Smooth muscle cell (in vitro differentiated cells): Measurements from ENCODE around the gene LHFPL6. TPM values are rescaled to one million over a fixed set of nuclear protein-coding genes. Genes with fewer than 3 reads are reported as not detected.

ENCODE experiments used
- DNase-seq: peaks from one replicate; lab custom pipeline; 2025; ENCODE audit not compliant: unreplicated experiment; lab: John Stamatoyannopoulos, UW
- H2AFZ ChIP-seq: fragments of 200-600 bp; sonication (generic); 2 replicates; pipeline ENCODE4 v1.6.0; 2016; ENCODE audit warnings: antibody characterized with exemption, low read depth, mild to moderate bottlenecking
- H3F3A ChIP-seq: fragments of 200-600 bp; sonication (generic); 2 replicates; pipeline ENCODE4 v1.6.0; 2017; ENCODE audit warnings: antibody characterized with exemption, low read depth
- H3K27ac ChIP-seq: fragments of 200-600 bp; sonication (generic); 2 replicates; pipeline ENCODE4 v1.5.1; 2016; ENCODE audit warnings: low read depth, mild to moderate bottlenecking
- H3K27me3 ChIP-seq: fragments of 200-600 bp; sonication (generic); 2 replicates; pipeline ENCODE4 v1.6.1; 2016; ENCODE audit warnings: low read depth, mild to moderate bottlenecking
- H3K36me3 ChIP-seq: fragments of 200-600 bp; sonication (generic); 2 replicates; pipeline ENCODE4 v1.5.1; 2016; ENCODE audit warnings: low read depth
- H3K4me1 ChIP-seq: fragments of 200-600 bp; sonication (generic); 2 replicates; pipeline ENCODE4 v1.5.1; 2016; ENCODE audit warnings: low read depth
- H3K4me2 ChIP-seq: fragments of 200-600 bp; sonication (generic); 2 replicates; pipeline ENCODE4 v1.6.0; 2016; ENCODE audit warnings: mild to moderate bottlenecking
- H3K4me3 ChIP-seq: fragments of 200-600 bp; sonication (generic); 2 replicates; pipeline ENCODE4 v1.5.1; 2016; ENCODE audit warnings: mild to moderate bottlenecking
- H3K79me2 ChIP-seq: fragments of 200-600 bp; sonication (generic); 2 replicates; pipeline ENCODE4 v1.6.0; 2016; ENCODE audit warnings: low read depth, mild to moderate bottlenecking
- H3K9ac ChIP-seq: fragments of 200-600 bp; sonication (generic); 2 replicates; pipeline ENCODE4 v1.6.0; 2016; ENCODE audit warnings: low read depth
- H3K9me3 ChIP-seq: fragments of 200-600 bp; sonication (generic); replicated peaks from 2 replicates; pipeline ENCODE4 v1.5.1; 2016; ENCODE audit warnings: low read depth
- H4K20me1 ChIP-seq: fragments of 200-600 bp; sonication (generic); 2 replicates; pipeline ENCODE4 v1.6.0; 2016; ENCODE audit warnings: low read depth
- WGBS: methylation state at CpG from one replicate; pipeline ENCODE4 v1.1.7; 2016; ENCODE audit warnings: low lambda C conversion rate; 5-methylcytosine and 5-hydroxymethylcytosine counted together
- polyA plus RNA-seq: library from polyadenylated mRNA; unstranded; fragments of >200 nt; fragmentation: Nextera tagmentation; extraction: Ambion mirVana; gene quantifications from 2 replicates; pipeline ENCODE4 v1.2.1, GENCODE V29; 2016
- total RNA-seq: library from RNA; depleted of rRNA; stranded (reverse); fragments of >200 nt; gene quantifications from 2 replicates; pipeline ENCODE4 v1.2.3, GENCODE V29; 2014
- TF ChIP-seq, protein P1 (sequence below): fragments of 200-600 bp; sonication (generic); IDR thresholded peaks from 2 replicates; pipeline ENCODE4 v1.5.1; 2017; ENCODE audit warnings: borderline replicate concordance, mild to moderate bottlenecking, antibody characterized with exemption; ENCODE audit not compliant: insufficient read depth, poor library complexity, severe bottlenecking

Gene LHFPL6
- total and polyA plus RNA-seq, 2 experiments from 2014 or later: 24.7 to 43.6 TPM

DNA sequence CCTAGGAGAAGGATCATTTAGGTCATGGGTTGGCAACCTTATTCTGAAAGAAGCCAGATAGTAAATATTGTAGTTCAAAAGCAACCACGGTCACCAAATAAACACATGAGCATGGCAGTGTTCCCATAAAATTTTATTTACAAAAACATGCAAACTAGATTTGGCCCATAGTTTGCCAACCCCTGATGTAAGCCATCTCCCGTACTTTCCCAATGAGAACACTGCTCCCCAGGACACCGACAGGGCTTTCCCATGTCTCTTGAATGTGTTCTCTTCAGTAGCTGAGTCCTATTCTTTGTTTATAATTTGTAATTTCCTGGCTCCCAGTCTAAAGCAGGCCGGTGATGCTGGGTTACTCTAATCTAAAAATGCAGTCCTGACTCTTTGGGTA is 239.6 kb downstream of the LHFPL6 start:
- Histone ChIP-seq H3K4me1 (peaks cover 10% of the 10 kb centered on the region), H3K79me2 (peaks cover 13% of the 10 kb centered on the region), H3F3A (no peaks in the 10 kb centered on the region), H3K36me3 (no peaks in the 10 kb centered on the region), H3K4me3 (no peak overlapping the region), H2AFZ (no peak overlapping the region), H3K9ac (no peak overlapping the region), H3K27me3 (no peaks in the 10 kb centered on the region), H3K27ac (no peak overlapping the region), H4K20me1 (no peaks in the 10 kb centered on the region), H3K4me2 (no peak overlapping the region), H3K9me3 (no peaks in the 10 kb centered on the region)
- TF ChIP-seq, protein P1, sequence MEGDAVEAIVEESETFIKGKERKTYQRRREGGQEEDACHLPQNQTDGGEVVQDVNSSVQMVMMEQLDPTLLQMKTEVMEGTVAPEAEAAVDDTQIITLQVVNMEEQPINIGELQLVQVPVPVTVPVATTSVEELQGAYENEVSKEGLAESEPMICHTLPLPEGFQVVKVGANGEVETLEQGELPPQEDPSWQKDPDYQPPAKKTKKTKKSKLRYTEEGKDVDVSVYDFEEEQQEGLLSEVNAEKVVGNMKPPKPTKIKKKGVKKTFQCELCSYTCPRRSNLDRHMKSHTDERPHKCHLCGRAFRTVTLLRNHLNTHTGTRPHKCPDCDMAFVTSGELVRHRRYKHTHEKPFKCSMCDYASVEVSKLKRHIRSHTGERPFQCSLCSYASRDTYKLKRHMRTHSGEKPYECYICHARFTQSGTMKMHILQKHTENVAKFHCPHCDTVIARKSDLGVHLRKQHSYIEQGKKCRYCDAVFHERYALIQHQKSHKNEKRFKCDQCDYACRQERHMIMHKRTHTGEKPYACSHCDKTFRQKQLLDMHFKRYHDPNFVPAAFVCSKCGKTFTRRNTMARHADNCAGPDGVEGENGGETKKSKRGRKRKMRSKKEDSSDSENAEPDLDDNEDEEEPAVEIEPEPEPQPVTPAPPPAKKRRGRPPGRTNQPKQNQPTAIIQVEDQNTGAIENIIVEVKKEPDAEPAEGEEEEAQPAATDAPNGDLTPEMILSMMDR: no peak
- WGBS: 91% methylated on average over 4 of the region's 4 CpGs
- no peak for DNase-seq

DNA sequence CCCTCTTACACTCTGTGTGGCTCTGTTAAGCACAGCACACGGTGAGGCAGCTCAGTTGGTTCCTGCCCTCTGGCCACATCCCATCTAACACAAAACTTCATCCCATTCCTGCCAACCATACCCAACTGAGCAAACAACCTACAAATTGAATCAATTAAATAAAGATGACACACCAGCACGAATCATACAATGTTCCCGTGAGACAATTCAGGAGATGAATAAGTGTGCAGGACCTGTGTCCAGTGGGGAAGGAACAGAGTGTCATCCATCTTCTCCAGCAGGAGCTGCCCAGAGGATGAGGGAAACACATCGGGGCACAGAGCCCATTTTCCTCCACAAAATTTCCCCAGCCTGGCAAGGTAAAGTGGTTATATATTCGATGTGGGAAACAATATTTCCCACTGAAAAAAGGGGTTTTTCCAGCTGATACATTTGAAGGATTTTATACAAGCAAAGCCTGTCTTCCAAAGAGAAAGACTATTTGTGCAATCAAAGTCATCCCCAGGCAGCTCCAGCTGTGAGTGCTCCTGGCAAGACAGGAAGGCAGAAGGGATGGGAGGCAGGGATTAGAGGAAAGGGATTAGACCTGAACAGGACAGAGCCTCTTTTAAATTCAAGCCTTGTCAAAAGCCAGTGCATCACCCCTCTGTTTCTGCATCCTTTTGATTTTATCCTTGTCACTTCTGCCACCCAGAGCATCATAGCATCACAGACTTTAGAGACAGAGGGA is 240.2 kb downstream of the LHFPL6 start:
- H3K4me2 ChIP-seq: no peak overlapping the region
- no peak overlapping the region for H3K4me3 ChIP-seq
- no peaks in the 10 kb centered on the region for H3K36me3 ChIP-seq
- DNase-seq: no peak
- H3K9ac ChIP-seq: no peak overlapping the region
- peaks cover 13% of the 10 kb centered on the region for H3K79me2 ChIP-seq
- no peaks in the 10 kb centered on the region for H3K27me3 ChIP-seq
- H3K9me3 ChIP-seq: no peaks in the 10 kb centered on the region
- H4K20me1 ChIP-seq: no peaks in the 10 kb centered on the region
- no peaks in the 10 kb centered on the region for H3F3A ChIP-seq
- no peak overlapping the region for H2AFZ ChIP-seq
- H3K4me1 ChIP-seq: peaks cover 10% of the 10 kb centered on the region
- WGBS: 80% methylated on average over 5 of the region's 5 CpGs
- TF ChIP-seq, protein P1: no peak
- H3K27ac ChIP-seq: no peak overlapping the region

DNA sequence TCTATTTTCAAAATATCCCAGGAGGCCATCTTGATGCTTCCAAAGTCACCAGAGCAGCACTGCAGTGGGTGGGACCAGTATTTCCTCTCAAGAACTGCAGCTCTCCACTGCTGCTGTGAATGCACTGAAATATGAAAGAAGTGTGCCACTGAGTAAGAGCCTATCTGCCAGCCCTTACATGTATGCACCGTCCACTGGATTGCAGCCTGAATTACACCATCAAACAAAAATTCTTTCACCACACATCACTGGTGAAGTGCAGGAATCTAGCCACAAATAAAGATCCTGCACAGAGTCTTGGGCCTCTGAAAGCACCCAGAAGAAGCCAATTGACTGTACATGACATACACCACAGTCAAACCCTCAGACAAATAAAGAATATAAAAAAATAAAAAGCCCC is 249.0 kb downstream of the LHFPL6 start:
- H3K79me2 ChIP-seq: peaks cover 5% of the 10 kb centered on the region
- no peaks in the 10 kb centered on the region for H3K9me3 ChIP-seq
- no peak overlapping the region for H3K4me3 ChIP-seq
- H4K20me1 ChIP-seq: no peaks in the 10 kb centered on the region
- H3K9ac ChIP-seq: no peak overlapping the region
- H3K4me2 ChIP-seq: no peak overlapping the region
- TF ChIP-seq, protein P1: no peak
- no peaks in the 10 kb centered on the region for H3K27me3 ChIP-seq
- 43% methylated on average over 1 of the region's 1 CpG for WGBS
- H3F3A ChIP-seq: no peaks in the 10 kb centered on the region
- no peak overlapping the region for H2AFZ ChIP-seq
- no peak overlapping the region for H3K27ac ChIP-seq
- H3K4me1 ChIP-seq: peaks cover 5% of the 10 kb centered on the region
- no peaks in the 10 kb centered on the region for H3K36me3 ChIP-seq
- DNase-seq: no peak

DNA sequence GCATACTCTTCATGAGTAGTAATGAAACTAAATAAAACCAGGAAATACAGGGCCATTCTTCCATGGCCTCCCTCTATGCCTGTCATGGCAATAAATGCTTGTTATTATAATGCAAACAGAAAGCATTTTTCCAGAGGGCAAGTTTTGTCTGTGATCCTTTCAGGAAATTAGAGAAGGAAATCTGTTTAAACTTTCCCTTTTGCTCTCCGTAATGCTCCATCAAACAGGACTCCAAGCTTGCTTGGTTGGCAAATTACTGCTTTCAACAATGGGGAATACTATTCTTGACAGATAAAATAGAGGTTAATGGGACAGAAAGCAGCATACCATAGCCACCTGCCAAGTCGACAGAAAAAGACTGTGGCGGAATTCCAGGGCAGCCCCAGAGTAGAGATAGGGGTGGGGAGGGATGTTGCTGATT is 252.5 kb downstream of the LHFPL6 start:
- Histone ChIP-seq H3K9me3 (no peaks in the 10 kb centered on the region), H3K4me1 (peaks cover 15% of the 10 kb centered on the region), H3K79me2 (no peaks in the 10 kb centered on the region), H3K4me3 (no peak overlapping the region), H3K9ac (no peak overlapping the region), H3K4me2 (no peak overlapping the region), H3K27me3 (no peaks in the 10 kb centered on the region), H2AFZ (no peak overlapping the region), H3F3A (no peaks in the 10 kb centered on the region), H3K36me3 (no peaks in the 10 kb centered on the region), H3K27ac (no peak overlapping the region), H4K20me1 (no peaks in the 10 kb centered on the region)
- WGBS: 59% methylated on average over 3 of the region's 3 CpGs
- TF ChIP-seq, protein P1: no peak
- DNase-seq: no peak
